Measurements from ENCODE around the gene DNTT. TPM values are rescaled to one million over a fixed set of nuclear protein-coding genes. Genes with fewer than 3 reads are reported as not detected.

The DNTT gene
- total and polyA plus RNA-seq, 2 experiments from 2014 or later, result not detected

- in situ Hi-C loops (cut with MboI), result no loop called here
- 52% methylated on average over 4 of the region's 4 CpGs for WGBS, 2 experiments (ENCODE audit: low coverage in 1 of 2, low lambda C conversion rate in 2 of 2, missing lambda C conversion rate in 2 of 2)
Observed at GRCh38 chr10:96263669-96264068, 40.6 kb upstream of the DNTT start.

GRCh38 chr10:96264938-96265337 is 39.3 kb upstream of the DNTT start:
- no peaks in the 10 kb centered on the region for H4K20me1 ChIP-seq (ENCODE audit: insufficient read depth)
- H3K79me2 ChIP-seq (ENCODE audit: insufficient read depth), result no peaks in the 10 kb centered on the region
- H3K27ac ChIP-seq, result no peak overlapping the region
- no peaks in the 10 kb centered on the region for H3K27me3 ChIP-seq (replicated peaks; ENCODE audit: insufficient read depth)
- no peaks in the 10 kb centered on the region for H3K9me2 ChIP-seq (ENCODE audit: insufficient read depth)
- H3K9ac ChIP-seq, result no peak overlapping the region
- H3K36me3 ChIP-seq (ENCODE audit: low read depth), result no peaks in the 10 kb centered on the region
- no peaks in the 10 kb centered on the region for H3K9me3 ChIP-seq (ENCODE audit: low read depth)
- no peak overlapping the region for H3K4me2 ChIP-seq (ENCODE audit: unreplicated experiment)
- in situ Hi-C loops (cut with MboI), result no loop called here
- no peak overlapping the region for H3K4me3 ChIP-seq
- no peak overlapping the region for H2AFZ ChIP-seq
- TF ChIP-seq EZH2phosphoT487 (IDR thresholded peaks at IDR 0.05; ENCODE audit: insufficient read depth, low read depth) (no peak), EZH2 (IDR thresholded peaks at IDR 0.05; ENCODE audit: insufficient read depth, poor library complexity, severe bottlenecking) (no peak)
- WGBS, 2 experiments (ENCODE audit: low coverage in 1 of 2, low lambda C conversion rate in 2 of 2, missing lambda C conversion rate in 2 of 2), result 61 to 67% methylated on average over 4 of the region's 4 CpGs
- no peaks in the 10 kb centered on the region for H3K4me1 ChIP-seq (ENCODE audit: insufficient read depth)
- H3F3A ChIP-seq (ENCODE audit: insufficient read depth), result no peaks in the 10 kb centered on the region
- DNase-seq, result no peak

More at GRCh38 chr10:96263669-96264068, 40.6 kb upstream of the DNTT start:
- Histone ChIP-seq H3K27me3 (replicated peaks; ENCODE audit: insufficient read depth) (no peaks in the 10 kb centered on the region), H3F3A (ENCODE audit: insufficient read depth) (no peaks in the 10 kb centered on the region), H3K4me1 (ENCODE audit: insufficient read depth) (no peaks in the 10 kb centered on the region), H4K20me1 (ENCODE audit: insufficient read depth) (no peaks in the 10 kb centered on the region), H2AFZ (no peak overlapping the region), H3K79me2 (ENCODE audit: insufficient read depth) (no peaks in the 10 kb centered on the region), H3K4me2 (ENCODE audit: unreplicated experiment) (no peak overlapping the region), H3K27ac (no peak overlapping the region), H3K9me2 (ENCODE audit: insufficient read depth) (no peaks in the 10 kb centered on the region), H3K36me3 (ENCODE audit: low read depth) (no peaks in the 10 kb centered on the region), H3K9me3 (ENCODE audit: low read depth) (no peaks in the 10 kb centered on the region), H3K9ac (no peak overlapping the region), H3K4me3 (no peak overlapping the region)
- DNase-seq, result no peak
- no peak for TF ChIP-seq EZH2phosphoT487 (IDR thresholded peaks at IDR 0.05; ENCODE audit: insufficient read depth, low read depth)
- no peak for TF ChIP-seq EZH2 (IDR thresholded peaks at IDR 0.05; ENCODE audit: insufficient read depth, poor library complexity, severe bottlenecking)

GRCh38 chr10:96266118-96266770 is 38.0 kb upstream of the DNTT start:
- Histone ChIP-seq H4K20me1 (ENCODE audit: insufficient read depth) (no peaks in the 10 kb centered on the region), H3K79me2 (ENCODE audit: insufficient read depth) (no peaks in the 10 kb centered on the region), H3K27me3 (replicated peaks; ENCODE audit: insufficient read depth) (no peaks in the 10 kb centered on the region), H3K4me3 (no peak overlapping the region), H3K9ac (no peak overlapping the region), H3K9me2 (ENCODE audit: insufficient read depth) (no peaks in the 10 kb centered on the region), H3K4me1 (ENCODE audit: insufficient read depth) (no peaks in the 10 kb centered on the region), H3K36me3 (ENCODE audit: low read depth) (no peaks in the 10 kb centered on the region), H3F3A (ENCODE audit: insufficient read depth) (no peaks in the 10 kb centered on the region), H3K27ac (no peak overlapping the region), H3K9me3 (ENCODE audit: low read depth) (no peaks in the 10 kb centered on the region), H3K4me2 (ENCODE audit: unreplicated experiment) (no peak overlapping the region), H2AFZ (no peak overlapping the region)
- WGBS, 2 experiments (ENCODE audit: low coverage in 1 of 2, low lambda C conversion rate in 2 of 2, missing lambda C conversion rate in 2 of 2), result 35 to 36% methylated on average over 6 of the region's 6 CpGs
- TF ChIP-seq EZH2phosphoT487 (IDR thresholded peaks at IDR 0.05; ENCODE audit: insufficient read depth, low read depth) (no peak), EZH2 (IDR thresholded peaks at IDR 0.05; ENCODE audit: insufficient read depth, poor library complexity, severe bottlenecking) (no peak)
- DNase-seq, result no peak
- in situ Hi-C loops (cut with MboI), result no loop called here

GRCh38 chr10:96267234-96267705 is 37.0 kb upstream of the DNTT start:
- no peaks in the 10 kb centered on the region for H3K9me3 ChIP-seq (ENCODE audit: low read depth)
- H2AFZ ChIP-seq, result no peak overlapping the region
- H3F3A ChIP-seq (ENCODE audit: insufficient read depth), result no peaks in the 10 kb centered on the region
- H3K4me1 ChIP-seq (ENCODE audit: insufficient read depth), result no peaks in the 10 kb centered on the region
- H3K27me3 ChIP-seq (replicated peaks; ENCODE audit: insufficient read depth), result no peaks in the 10 kb centered on the region
- no peak overlapping the region for H3K9ac ChIP-seq
- in situ Hi-C loops (cut with MboI), result no loop called here
- H3K79me2 ChIP-seq (ENCODE audit: insufficient read depth), result no peaks in the 10 kb centered on the region
- DNase-seq, result no peak
- H3K36me3 ChIP-seq (ENCODE audit: low read depth), result no peaks in the 10 kb centered on the region
- H3K9me2 ChIP-seq (ENCODE audit: insufficient read depth), result no peaks in the 10 kb centered on the region
- H4K20me1 ChIP-seq (ENCODE audit: insufficient read depth), result no peaks in the 10 kb centered on the region
- no peak overlapping the region for H3K4me2 ChIP-seq (ENCODE audit: unreplicated experiment)
- no peak for TF ChIP-seq EZH2 (IDR thresholded peaks at IDR 0.05; ENCODE audit: insufficient read depth, poor library complexity, severe bottlenecking)
- no peak for TF ChIP-seq EZH2phosphoT487 (IDR thresholded peaks at IDR 0.05; ENCODE audit: insufficient read depth, low read depth)
- H3K4me3 ChIP-seq, result no peak overlapping the region
- no peak overlapping the region for H3K27ac ChIP-seq
- WGBS, 2 experiments (ENCODE audit: low coverage in 1 of 2, low lambda C conversion rate in 2 of 2, missing lambda C conversion rate in 2 of 2), result 23 to 28% methylated on average over 4 of the region's 4 CpGs

Measured in GM23248 (cell line).